ENCODE results near the gene SMPD2.
A peak's percentile ranks its signal among the peaks of the same experiment; 100 is the strongest.

SMPD2 gene

GRCh38 chr6:109446072-109446471 lies 5.5 kb downstream of the SMPD2 start:
- DNase-seq (ENCODE audit: low read depth), result no peak
- no peak for TF ChIP-seq CTCF (conservative IDR thresholded peaks at IDR 0.05; ENCODE audit: control insufficient read depth, insufficient read depth, low read depth, low read length)
- H3K4me3 ChIP-seq (ENCODE audit: control insufficient read depth, low read depth, low read length), result no peak overlapping the region

GRCh38 chr6:109446541-109446940 lies 6.0 kb downstream of the SMPD2 start:
- TF ChIP-seq CTCF (conservative IDR thresholded peaks at IDR 0.05; ENCODE audit: control insufficient read depth, insufficient read depth, low read depth, low read length), result no peak
- H3K4me3 ChIP-seq (ENCODE audit: control insufficient read depth, low read depth, low read length), result no peak overlapping the region
- DNase-seq (ENCODE audit: low read depth), result no peak

- H3K4me3 ChIP-seq (ENCODE audit: control insufficient read depth, low read depth, low read length), result no peak overlapping the region
- no peak for TF ChIP-seq CTCF (conservative IDR thresholded peaks at IDR 0.05; ENCODE audit: control insufficient read depth, insufficient read depth, low read depth, low read length)
- DNase-seq (ENCODE audit: low read depth), result no peak
These were observed 6.6 kb downstream of the SMPD2 start for GRCh38 chr6:109447087-109447486.

GRCh38 chr6:109447878-109448555 lies 7.5 kb downstream of the SMPD2 start:
- peak; percentile 31 for DNase-seq (ENCODE audit: low read depth)

DNA sequence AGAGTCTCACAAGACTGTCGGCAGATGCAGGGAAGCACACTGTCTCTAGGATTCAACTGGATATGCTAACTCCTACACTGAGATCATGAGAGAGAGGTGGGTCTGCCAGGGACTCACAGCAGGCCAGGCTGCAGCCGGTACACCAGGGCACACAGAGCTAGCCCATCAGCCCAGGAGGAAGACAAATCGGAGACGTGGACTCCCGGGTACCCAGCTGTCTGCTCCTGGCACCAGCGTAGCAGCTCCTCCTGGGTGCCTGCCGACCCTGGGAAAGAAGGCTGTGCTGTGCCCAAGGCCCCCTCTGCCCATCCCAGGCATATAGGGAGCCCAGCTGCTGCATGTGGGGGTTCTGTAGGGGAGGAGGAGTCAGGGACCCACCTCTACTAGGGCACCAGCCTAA lies 8.1 kb downstream of the SMPD2 start:
- H3K4me3 ChIP-seq (ENCODE audit: control insufficient read depth, low read depth, low read length), result no peak overlapping the region
- DNase-seq (ENCODE audit: low read depth), result no peak
- no peak for TF ChIP-seq CTCF (conservative IDR thresholded peaks at IDR 0.05; ENCODE audit: control insufficient read depth, insufficient read depth, low read depth, low read length)

More at GRCh38 chr6:109447878-109448555, 7.5 kb downstream of the SMPD2 start:
- no peak overlapping the region for H3K4me3 ChIP-seq (ENCODE audit: control insufficient read depth, low read depth, low read length)
- no peak for TF ChIP-seq CTCF (conservative IDR thresholded peaks at IDR 0.05; ENCODE audit: control insufficient read depth, insufficient read depth, low read depth, low read length)

DNA sequence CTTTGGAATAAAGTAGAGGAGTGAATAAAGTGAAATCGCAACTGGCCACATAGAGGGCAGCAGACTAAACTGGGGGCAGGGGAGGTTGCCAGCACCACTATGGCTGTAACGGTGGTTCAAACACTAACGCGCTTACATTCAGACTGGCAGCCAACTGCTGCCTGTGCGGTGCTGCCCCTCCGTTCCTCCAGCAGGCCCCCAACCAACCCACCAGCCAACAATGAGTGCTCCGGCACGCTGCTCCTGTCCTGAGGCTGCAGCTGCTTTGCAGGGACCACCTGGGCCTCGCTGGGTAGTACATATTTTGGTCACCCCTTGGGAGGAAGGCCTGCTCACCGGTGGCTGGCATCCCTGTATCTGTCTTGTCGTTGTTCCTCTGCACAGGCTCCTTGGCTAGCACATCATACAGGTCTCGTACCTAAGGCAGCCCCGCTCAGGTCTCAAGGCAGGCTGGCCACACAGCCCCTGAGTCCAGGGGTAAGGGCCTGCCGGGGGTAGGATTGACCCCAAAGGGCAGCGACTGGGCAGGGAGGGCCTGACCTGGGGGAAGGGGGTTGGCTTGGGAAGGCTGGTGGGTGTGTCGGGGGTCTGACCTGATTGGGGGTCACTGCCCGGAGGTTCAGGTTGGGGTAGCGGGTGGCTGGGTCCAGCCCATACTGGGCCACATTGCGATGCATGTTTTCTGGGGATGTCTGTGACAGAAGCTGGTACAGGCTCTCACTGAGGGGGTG lies 8.7 kb downstream of the SMPD2 start:
- no peak for TF ChIP-seq CTCF (conservative IDR thresholded peaks at IDR 0.05; ENCODE audit: control insufficient read depth, insufficient read depth, low read depth, low read length)
- no peak for DNase-seq (ENCODE audit: low read depth)
- no peak overlapping the region for H3K4me3 ChIP-seq (ENCODE audit: control insufficient read depth, low read depth, low read length)

Data from fibroblast of mammary gland (primary cell).